NCI-H2171 treated with DMSO at 0.1 percent for 48 hours (cell line): ENCODE results near the gene ANKRD53.

ENCODE experiments used
- DNase-seq: peaks from one replicate; lab custom pipeline; 2025; lab: John Stamatoyannopoulos, UW

The ANKRD53 gene

DNA sequence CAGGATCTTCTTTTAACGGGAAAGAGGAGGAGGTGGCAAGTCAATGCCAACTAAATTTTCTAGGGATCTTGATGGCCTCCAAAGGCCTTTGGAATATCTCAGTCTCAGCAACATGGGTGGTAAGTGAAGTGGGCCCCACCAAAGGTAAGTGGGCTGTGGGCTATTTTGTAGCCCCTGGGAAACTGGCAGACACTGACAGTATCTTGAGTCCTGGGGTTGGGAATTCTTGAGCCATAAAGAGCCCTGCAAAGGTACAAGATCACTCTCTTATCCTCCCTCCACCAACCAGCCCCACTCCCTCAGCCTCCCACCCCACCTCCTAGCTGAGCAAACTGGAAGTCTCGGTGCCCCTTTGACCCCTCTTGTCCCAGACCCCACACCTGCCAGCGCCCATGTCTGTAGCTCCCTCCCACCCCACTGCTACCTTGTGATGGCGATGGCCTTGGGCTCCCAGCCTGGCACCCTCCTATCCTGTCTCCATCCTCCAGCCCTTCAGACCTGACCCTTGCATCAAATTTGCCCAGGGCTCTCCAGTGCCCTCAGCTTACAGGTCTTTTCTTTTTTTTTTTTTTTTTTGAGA lies 34.2 kb upstream of the ANKRD53 start:
- DNase-seq, result no peak

DNA sequence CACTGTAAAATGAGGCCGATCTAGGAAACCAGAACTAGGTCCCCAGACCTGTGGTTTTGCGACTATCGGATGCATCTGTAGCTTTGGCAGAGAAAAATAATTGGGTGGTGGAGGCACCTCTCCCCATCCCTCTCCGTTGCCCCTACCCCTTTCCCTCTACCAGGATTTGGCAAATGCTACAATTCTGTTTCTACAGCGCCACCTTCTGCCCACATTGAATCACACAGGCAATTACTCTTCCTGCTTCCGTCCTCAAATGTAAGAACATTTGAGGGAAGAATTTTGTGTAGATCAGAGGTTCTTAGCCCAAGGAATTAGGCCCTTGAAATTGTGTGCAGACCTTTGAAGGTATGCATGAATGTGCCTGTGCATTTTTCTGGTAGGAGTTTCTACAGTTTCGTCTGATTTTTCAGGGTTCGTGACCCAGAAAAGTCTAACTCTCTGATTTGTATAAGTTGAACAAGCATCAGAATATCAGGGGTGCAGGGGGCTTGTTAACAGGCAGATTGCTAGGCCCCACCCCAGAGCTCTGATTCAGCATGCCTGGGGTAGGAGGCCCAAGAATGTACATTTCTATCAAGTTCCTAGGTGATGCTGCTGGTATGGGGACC lies 31.5 kb upstream of the ANKRD53 start:
- peak; percentile 45 for DNase-seq

DNA sequence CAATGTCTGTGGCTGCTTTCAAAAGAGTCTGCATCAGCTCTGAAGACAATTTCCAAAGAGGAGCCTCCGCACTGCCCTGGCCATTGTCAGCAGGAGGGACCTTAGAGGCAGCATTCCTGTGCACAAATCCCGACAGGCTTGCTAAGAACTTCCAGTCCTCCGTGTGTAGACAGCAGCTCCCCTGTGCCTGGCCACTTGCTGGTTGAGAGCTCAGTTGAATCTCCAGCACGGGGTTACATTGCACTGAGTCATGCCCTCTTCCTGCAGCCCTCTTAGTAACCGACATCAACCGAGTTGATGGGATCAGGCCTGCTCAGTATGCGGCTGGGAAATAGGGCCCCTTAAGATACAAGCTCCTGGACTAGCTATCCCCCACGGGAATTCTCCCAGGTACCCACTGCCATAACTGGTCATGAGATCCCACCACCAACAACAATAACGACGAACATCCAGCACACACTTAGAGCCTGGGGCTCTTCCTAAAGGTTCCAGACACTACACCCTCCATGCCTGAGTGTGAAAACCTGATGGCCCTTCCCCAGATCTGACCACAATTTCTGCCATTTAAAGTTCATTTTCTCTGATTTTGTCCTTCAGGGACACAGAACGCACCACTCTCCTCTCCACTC lies 30.8 kb upstream of the ANKRD53 start:
- DNase-seq, result no peak

DNA sequence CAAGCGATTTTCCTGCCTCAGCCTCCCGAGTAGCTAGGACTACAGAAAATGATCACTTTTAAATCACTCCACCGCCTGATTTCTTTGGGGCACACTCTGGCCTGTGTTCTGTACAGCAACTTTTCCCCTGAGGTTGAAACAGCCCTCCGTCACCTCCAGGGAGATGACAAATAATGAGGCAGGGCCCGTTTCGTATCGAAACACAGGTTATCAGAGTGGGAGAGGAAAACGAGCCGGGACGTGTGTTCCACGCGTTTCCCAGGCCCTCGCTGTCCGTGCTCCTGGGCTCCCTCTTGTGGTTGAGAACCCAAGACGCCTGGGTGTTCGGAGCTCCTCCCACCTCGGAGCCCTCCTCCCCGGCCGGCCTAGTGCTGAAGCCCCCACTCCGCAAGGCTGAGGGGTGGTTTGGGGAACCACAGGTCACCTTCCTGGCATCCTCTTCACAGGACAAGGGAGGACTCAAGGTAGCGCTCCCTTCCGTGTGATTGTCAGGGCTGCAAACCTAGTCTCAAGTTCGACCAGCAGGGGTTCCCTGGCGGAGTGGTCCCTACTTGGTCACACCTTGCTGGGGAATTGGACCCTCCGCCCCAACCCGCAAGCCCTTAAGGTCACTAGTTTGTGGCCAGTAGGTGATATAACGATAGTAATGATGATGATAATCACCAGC lies 30.0 kb upstream of the ANKRD53 start:
- DNase-seq, result peak; percentile 65

DNA sequence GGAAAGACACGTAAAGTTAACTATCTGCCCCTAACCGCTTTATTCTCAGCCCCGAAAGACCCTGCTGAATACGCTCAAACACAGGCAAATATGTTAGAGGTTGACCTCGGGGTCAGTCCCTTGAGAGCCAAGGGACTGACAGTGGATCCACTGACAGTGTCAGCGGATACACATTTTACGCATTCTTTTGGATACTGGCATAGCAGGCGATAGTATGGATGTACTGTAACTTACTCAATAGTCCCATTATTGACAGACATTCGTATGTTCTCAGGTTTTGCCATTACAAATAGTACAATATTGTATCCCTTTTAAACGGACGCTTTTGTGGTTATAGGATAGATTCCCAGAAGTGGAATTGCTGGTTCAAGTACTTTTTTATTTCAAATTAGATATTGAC lies 29.3 kb upstream of the ANKRD53 start:
- no peak for DNase-seq

DNA sequence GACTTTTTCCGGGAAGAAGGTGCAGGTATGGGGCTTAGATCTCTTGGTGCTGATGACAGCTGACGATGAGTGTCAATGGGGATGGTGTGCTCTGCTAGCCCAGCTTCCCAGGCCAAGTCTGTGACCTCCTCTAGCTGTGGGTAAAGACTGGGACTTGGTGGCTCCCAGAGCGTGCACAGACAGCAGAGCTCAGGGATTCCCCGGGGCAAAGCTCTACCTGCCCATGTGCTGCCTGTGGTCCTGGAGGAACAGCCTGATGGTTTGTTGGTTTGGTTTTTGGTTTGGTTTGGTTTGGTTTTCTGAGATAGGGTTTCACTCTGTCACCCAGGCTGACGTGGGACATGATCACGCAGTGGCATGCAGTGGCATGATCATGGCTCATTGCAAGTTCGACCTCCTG lies 23.5 kb upstream of the ANKRD53 start:
- no peak for DNase-seq

DNA sequence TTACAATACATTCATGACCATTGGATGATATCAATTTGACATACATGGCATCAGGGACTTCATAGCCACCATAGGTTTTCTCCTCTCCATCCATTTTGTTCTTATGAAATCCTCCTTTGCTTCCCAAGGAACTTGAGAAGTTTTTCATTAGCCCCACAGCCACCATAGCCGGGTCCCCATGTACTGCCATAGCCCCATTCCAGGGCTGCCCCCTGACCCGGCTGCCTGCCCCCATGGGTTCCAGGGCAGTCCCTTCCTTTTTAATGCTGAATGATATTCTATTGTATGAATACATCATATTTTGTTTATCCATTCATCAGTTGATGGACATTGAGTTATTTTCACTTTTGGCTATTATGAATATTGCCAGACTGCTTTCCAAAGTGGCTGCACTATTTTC lies 22.3 kb upstream of the ANKRD53 start:
- no peak for DNase-seq

DNA sequence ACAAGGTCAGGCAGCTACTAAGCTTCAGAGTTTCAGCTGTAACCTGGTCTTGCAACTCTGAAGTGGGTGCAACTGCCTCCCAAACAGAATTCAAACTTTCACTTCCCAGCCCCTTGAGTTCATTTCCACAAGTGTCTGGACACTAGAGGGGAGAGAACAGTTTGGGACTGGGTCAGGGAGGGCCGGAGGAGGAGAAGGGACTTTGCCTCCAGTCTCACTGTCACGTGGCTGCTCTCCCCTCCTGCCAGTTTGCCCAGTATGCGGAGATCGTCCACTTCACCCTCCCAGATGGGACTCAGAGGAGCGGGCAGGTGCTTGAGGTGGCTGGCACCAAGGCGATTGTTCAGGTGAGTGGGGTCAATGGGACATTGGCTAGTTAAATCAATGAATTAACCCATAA lies 20.6 kb upstream of the ANKRD53 start:
- DNase-seq, result no peak

DNA sequence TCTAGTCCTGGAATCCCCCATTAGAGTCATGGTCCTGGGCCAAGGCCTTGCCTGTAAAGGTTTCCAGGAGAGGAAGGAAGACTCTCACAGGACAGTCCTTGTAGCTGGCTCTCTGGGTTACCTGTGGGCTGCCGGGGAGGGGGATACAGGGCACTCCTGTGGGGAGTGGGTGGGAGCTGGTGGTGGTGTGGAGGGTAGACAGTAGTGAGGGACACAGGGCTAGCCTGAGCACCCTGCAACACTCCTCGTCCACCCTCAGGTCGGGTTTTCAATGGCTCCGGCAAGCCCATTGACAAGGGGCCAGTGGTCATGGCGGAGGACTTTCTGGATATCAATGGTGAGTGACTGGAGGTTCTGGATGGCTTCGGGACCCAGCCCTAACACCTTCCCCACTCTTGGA lies 19.7 kb upstream of the ANKRD53 start:
- no peak for DNase-seq

DNA sequence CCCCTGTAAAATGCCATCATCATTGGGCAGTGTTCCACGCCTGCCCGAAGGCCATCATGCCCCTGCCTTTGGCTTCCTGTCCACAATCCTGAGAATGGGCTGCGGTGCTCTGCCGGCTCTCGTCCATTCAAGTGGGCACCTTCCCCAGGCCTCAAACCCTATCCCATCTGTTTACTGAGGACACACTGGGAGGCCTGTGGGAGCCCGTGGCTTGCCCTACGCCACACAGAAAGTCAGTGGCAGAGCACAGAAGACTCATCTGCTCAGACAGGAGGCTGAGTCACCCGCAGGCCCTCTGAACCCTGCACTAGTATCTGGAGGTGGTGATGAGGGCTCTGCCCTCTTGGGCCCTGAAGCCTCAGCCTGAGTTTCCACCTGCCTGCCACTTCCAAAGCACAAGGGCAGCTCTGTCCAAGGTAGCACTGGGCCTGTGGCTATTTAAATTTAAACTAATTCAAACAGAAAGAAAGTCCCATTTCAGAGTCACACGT lies 19.1 kb upstream of the ANKRD53 start:
- DNase-seq, result no peak

DNA sequence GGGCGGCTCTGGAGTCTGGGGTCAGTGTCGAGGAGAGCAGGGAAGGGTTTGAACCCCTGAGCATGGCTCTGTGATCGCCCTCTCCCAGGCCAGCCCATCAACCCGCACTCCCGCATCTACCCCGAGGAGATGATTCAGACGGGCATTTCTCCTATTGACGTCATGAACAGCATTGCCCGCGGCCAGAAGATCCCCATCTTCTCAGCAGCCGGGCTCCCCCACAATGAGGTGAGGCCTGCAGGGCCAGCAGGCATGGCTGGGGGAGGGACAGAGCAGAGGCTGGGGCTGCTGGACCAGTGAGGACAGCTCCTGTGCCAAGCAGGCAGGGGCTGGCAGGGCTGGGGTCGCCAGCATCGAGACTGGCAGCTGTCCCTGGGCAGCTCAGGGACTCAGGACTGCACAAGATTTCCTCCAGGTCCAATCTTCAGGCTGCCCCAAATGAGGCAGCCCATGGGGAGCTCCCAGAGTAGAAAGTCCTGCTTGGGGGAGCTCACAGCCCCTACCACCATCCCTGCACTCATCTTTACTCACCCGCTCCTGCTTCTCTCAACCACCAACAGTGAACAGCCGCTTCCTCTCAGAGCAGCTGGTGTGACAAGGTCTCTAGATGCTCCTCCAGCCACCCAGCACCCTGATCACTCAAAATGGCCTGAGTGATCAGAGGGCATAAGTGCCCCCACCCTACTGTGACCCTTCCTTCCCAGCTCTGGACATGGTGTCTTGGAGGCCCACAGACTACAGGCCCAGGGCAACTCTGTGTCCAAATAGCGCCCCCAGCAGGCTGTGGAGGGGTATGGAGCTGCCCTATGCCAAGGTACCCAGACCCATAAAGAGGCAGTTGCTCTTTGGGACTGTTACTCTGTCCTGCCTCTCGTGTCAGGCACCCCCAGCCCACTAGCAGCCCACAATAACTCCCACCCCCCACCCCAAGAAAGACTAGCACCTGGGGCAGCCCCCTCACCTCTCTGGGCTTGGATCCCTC lies 18.3 kb upstream of the ANKRD53 start:
- no peak for DNase-seq

DNA sequence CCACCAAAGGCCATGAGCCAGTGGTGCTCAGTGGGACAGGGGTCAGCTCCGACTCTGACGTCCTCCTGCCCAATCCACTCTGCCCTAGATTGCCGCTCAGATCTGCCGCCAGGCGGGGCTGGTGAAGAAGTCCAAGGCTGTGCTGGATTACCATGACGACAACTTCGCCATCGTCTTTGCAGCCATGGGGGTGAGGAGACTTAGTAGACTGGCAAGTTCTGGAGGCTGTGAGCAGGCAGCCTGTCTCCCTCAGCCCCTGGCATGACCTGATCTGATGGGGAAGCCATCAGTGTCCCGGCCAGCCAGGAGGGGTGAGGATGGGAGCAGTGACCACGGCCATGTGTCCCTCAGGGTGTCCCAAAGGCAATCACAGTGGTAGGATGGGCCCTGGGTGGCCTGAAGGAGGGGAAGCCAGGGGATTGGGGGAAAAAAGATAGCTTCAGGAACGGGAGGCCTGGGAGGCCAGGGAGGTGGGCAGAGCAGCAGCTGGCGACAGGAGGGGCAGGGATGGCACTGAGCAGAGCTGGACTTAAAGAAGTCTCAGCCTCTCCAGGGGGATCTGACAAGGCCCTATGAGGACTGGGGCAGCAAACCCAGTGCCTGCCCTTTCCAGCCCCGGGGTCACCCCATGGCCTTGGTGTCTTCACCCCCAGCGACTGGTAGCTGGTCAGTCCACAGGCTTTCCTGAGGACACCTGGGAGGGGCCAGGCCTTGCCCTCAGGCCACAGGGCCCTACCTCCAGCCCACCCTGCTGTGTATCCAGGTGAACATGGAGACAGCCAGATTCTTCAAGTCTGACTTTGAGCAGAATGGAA lies 17.4 kb upstream of the ANKRD53 start:
- DNase-seq, result no peak

DNA sequence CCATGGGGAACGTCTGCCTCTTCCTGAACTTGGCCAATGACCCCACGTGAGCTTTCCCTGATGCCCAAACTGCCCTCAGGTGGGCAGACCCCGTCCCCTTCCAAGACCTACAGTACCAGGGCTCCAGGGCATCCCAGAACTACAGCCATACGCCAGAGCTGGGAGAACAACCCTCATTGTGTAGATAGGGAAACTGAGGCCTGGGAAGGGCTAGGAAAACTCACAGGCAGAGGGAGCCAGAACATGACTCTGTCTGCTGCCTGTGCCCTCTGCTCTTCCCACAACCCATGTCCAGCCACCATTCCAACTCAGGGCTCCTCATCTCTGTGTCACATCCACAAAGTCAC lies 16.8 kb upstream of the ANKRD53 start:
- no peak for DNase-seq

DNA sequence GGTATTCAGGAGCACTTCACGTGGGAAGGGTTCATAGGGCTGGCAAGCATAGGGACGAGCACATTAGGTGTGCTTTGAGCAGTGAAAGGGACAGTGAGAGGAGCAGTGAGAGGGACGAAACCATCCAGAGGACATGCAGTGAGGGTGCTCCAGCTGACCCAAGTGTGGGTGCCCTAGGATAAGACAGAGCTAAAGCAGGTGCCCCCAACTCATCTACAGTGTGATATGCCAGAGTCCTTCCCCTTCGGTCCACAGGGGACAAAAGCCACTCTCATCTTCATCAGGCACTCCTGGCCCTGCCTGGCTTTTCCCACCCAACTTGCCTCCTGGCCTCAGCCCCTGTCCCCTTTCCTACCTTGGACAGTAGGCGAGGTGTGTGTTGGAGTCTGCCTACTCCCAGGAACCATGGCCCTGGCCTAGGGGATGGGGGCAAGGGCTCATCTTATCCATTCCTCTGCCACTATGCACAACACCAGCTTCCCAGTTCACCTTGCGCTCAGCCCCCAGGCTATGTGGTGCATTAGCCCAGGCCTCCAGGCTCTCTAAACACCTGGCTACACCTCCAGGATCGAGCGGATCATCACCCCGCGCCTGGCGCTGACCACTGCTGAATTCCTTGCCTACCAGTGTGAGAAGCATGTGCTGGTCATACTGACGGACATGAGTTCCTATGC lies 16.1 kb upstream of the ANKRD53 start:
- DNase-seq, result no peak

DNA sequence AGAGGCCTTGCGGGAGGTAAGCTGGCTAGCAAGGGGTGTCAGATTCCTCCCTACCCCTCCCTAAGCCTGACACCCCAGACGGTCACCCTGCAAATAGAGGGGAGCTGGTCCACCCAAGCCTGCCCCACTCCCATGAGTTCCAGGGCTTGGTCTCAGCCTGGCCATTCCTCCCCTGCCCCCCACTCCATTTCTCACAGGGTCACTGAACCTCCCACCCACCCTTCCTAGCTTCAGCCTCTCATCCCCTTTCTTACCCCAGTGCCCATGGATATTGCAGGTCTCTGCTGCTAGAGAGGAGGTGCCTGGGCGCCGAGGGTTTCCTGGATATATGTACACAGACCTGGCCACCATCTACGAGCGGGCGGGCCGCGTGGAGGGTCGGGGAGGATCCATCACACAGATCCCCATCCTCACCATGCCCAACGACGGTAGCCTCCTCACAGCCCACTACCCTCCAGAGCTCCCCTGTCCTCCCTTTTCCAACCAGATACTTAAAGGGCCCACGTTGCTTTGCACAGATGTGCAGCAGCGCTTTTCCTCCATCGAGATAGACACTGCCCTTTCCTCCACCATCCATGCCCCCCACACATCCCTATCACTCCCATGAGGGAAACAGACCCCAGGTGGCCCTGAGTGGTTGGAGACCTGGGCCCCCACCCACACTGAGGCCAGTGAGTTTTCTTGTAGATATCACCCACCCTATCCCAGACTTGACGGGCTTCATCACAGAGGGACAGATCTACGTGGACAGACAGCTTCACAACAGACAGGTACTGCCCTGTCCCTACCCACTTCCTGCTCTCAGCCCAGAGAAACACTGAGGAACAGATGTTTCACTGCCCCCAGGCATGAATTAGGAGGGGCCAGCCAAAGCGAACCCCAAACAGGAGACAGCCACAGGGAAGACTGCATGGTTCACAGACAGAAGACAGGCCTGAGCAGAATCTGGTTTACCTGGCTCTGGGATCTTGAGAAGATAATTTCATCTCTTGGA lies 15.2 kb upstream of the ANKRD53 start:
- DNase-seq, result no peak

DNA sequence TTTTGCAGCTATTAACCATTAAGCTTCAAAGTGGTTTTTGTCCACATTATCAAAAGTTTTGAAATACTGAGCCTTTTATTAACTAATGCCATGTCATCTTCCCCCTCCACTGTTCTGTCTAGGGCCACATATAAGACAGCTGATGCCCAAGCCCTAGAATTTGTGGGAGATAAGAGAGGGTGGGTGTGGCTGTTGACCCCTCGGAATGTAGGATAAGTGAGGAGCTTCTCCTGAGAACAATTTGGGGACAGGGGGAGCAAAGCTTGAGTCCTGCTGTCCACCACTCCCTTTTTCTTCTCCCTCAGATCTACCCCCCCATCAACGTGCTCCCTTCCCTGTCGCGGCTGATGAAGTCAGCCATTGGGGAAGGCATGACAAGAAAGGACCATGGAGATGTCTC lies 14.3 kb upstream of the ANKRD53 start:
- no peak for DNase-seq

DNA sequence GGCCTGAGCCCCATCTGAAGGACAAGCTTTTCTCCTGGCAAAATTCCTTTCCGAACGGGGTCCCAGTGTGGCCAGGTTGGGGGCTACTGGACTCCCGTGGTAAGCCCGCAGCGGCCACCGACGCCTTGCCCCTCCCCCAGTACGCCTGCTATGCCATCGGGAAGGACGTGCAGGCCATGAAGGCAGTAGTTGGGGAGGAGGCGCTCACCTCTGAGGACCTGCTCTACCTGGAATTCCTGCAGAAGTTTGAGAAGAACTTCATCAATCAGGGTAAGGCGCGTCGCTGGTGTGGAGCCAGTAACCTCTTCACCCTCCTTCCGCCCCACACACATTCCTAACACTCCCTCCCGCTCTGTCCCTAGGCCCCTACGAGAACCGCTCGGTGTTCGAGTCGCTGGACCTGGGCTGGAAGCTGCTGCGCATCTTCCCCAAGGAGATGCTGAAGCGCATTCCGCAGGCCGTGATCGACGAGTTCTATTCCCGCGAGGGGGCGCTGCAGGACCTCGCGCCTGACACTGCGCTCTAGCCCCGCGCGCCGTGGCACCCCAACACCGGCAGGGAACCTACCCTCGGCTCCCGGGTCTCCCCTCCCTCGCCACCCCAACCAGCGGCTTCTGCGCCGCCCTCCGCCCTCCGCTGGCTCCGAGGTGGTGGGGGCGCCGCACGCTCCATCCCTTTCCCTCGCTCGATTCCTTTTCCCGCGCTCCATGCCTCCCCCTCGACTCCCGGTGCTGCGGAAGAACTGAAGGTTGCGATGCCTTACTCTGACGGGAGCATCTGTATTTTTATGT lies 13.6 kb upstream of the ANKRD53 start:
- peak; percentile 4 for DNase-seq

DNA sequence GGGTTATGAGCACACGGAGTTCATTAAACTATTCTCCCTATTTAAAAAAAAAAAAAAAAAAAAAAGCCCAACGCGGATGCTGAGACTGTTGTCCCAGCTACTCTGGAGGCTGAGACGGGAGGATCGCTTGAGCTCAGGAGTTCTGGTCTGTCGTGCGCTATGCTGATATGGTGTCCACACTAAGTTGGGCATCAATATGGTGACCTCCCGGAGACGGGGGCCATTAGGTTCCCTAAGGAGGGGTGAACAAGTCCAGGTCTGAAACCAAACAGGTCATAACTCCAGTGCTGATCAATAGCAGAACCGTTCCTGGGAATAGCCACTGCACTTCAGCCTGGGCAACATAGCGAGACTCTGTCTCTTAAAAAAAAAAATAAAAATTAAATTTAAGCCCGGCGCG lies 12.9 kb upstream of the ANKRD53 start:
- DNase-seq, result no peak

DNA sequence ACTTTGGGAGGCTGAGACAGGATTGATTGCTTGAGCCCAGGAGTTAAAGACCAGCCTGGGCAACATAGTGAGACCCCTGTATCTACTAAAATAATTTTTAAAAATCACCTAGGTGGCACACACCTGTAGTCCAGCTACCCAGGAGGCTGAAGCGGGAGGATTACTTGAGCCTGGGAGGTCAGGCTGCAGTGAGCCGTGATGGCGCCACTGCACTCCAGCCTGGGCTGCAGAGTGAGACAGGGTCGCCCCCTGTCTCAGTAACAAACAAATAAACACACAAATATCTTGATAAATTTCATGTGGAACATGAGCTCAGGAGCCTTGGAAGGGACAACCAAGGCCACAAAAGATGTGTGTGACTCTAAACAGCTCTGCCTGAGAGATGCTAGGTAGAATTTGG lies 11.7 kb upstream of the ANKRD53 start:
- no peak for DNase-seq
